Subcutaneous adipose tissue (tissue), 4 donors: ENCODE measurements around the gene PARD3. TPM values are rescaled to one million over a fixed set of nuclear protein-coding genes. Genes with fewer than 3 reads are reported as not detected.

Source experiments
- total RNA-seq, 4 donors: library from RNA; depleted of rRNA; stranded (reverse); fragments of >200 nt; gene quantifications; one replicate each; pipeline ENCODE4 v1.1.0, GENCODE V29; 2016
- TF ChIP-seq, protein P1 (sequence below): fragments of 450-650 bp; IDR thresholded peaks from one replicate; pipeline ENCODE4 v1.5.1; 2016; ENCODE audit warnings: low read depth, mild to moderate bottlenecking, control low read depth, antibody characterized with exemption, moderate library complexity

The PARD3 gene
- total RNA-seq, 4 donors from 2014 or later = 39.4 to 70.3 (median 45.0) TPM

DNA sequence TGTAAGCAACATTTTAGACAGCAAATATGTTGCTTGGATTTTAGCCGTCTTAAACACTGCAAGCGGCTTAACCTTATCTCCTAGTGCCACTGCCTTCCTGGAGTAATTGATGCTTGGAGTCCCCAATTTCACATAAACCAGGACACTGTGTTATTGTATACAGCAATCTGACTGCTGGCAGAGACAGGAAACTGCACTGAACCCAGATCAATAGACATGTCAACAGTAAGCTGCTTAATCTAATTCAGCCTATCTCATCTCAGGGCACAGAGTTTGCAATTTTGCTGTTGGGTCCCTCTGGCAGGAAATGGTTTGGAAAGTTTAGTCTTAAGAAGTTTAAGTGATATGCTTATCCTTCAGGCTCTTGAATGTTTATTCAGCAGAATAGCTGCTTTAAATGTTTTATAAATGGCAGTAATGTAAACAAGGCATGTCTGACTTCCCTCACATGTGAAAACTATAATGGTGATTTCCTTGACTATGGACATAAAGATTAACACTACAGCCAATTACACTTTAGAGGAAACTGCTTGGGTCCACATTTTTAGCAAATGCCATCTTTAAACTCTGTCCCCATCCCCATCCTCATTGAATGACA is 598.6 kb downstream of the PARD3 start:
- TF ChIP-seq, protein P1, sequence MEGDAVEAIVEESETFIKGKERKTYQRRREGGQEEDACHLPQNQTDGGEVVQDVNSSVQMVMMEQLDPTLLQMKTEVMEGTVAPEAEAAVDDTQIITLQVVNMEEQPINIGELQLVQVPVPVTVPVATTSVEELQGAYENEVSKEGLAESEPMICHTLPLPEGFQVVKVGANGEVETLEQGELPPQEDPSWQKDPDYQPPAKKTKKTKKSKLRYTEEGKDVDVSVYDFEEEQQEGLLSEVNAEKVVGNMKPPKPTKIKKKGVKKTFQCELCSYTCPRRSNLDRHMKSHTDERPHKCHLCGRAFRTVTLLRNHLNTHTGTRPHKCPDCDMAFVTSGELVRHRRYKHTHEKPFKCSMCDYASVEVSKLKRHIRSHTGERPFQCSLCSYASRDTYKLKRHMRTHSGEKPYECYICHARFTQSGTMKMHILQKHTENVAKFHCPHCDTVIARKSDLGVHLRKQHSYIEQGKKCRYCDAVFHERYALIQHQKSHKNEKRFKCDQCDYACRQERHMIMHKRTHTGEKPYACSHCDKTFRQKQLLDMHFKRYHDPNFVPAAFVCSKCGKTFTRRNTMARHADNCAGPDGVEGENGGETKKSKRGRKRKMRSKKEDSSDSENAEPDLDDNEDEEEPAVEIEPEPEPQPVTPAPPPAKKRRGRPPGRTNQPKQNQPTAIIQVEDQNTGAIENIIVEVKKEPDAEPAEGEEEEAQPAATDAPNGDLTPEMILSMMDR = no peak

DNA sequence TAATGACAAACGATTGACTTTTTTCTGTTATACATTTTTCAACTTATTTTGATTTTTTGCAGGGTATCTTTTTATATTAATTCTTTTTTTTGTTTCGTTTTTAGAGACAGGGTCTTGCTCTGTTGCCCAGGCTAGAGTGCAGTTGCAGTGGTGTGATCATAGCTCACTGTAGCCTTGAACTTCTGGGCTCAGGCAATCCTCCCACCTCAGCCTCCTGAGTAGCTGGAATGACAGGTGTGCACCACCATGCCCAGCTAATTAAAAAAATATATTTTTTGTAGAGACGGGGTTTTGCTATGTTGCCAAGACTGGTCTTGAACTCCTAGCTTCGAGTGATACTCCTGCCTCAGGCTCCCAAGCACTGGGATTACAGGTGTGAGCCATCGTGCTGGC is 601.3 kb downstream of the PARD3 start:
- TF ChIP-seq, protein P1 = no peak

DNA sequence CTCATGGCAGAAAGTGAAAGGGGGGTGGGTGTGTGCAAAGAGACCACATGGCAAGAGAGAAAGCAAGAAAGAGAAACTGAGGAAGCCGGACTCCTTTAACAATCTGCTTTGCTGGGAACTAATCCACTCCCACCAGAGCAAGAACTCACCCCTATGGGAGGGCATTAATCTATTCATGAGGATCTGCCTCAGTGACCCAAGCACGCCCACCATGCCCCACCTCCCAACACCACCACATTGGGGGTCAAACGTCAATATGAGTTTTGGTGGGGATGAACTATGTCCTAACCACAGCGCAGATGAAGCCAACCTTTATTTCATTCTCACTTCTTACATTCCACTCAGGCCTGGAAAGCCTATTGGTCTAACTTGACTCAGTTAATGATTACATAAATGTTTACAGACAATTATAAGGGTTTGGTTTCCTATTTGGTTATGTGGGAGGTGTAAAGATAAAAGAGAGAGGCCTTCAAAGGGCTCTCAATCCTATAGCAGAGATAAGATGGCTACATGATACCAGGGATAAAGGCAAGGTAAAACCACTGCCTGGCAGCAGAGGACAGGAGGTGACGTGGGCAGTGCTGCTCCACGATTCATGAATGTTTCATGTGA is 601.8 kb downstream of the PARD3 start:
- TF ChIP-seq, protein P1 = no peak

DNA sequence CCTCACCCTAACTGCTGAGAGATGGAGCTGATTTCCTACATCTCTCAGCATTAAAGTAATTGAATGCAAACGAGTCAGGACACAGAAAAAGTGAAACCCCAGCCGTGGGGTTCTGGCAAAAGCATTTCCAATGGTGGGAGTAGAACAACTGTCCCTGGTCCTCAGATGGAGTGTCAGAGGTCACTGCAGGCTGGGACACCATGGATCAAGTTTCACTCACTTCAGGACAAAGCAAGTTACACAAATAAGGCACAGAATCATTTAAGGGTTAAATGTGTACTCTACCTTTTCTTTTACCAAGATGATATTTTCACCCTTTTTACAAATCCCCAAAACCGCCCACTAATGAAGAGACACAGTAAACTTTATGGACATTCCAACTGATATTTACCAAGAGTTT is 607.8 kb downstream of the PARD3 start:
- TF ChIP-seq, protein P1 = no peak

DNA sequence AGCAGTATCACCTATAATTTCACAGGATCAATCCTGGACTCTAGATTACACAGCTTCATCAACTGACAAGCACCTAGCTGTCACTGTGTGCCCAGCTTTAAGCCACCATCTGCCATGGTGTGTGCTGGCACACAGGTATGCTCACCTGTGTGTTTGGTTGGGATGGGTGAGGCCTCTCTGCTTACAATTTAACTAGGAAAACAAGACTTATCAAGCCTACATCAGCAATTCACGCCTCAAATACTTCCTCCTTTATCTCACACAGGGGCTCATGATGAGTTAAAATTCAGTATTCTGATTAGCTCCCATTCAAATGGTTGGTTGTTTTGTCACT is 608.2 kb downstream of the PARD3 start:
- TF ChIP-seq, protein P1 = no peak

DNA sequence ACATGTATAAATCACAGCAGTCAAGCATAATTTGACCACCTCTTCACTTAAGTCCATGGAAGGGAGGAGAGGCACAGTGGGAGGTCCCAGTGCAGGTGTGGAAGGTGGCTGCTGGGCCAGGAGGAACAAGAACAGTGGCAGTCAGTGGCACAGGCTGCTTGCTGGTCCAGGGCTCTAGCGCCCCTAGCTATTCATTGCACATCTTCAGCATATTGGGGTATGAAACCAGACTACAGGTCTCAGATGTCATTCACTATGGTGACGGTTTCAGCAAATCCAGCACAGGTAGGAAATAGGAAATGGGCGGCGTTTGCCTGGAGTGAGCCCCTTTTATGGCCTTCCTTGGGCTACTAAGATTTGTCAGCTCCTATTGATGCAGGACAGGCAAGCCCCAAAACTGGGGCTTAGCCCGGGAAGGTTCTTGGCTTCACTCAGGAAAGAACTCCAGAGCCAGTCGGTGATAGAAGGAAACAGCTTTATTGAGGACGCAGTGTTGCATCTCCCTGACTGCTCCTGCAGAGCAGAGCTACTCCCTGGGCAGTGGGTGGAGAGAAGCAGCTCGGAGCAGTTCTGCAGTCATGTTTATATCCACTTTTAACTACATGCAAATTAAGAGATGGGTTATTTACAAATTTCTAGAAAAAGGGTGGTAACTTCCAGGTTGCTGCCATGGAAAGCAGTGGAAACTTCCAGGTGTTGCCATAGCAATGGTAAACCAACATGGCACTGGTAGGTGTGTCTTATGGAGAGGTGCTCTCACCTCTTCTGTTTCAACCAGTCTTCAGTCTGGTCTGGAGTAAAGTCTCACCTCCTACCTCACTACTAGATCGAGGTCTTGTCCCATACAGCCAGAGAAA is 608.8 kb downstream of the PARD3 start:
- TF ChIP-seq, protein P1 = no peak

DNA sequence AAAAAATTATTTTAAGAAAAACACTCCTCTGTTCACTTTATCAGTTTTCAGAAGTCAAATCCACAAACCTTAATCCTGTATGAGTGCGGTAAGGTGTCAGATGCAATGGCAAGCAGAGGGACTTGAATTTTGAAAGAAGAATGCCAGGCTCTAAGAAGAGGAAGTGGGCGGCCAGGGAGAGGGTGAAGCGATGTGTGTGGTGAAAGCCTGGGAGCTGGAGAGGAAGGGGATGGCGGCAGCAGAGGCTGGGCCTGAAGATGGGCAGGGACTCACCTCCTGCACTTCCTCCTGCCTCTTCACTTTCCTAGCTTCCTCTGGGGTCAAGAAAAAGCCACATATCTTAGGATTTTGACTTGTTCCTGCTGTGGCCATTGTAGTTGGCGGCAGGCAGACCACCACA is 609.6 kb downstream of the PARD3 start:
- TF ChIP-seq, protein P1 = no peak
